ENCODE measurements around the gene FBRSL1.

DNA sequence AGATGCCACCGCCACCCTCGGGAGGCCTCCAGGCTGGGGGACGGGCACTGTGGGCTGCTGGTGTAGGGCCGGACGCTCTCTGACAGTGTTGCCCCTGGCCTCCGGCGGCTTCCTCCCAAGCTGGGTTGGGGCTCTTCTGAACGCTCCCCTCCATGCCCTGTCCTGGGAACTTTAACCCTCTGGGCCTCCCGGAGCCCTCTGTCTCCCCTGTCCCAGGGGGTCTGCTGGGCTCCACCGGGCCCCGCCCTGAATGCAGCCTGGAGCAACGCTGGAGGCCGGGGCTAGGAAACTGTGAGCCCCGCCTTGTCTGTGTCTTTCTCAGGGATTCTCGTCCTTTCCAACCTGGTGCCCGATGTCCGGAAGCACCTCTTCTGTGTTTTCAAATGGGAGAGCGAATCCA, 45.7 kb upstream of the FBRSL1 start:
- TF ChIP-seq, protein P1, sequence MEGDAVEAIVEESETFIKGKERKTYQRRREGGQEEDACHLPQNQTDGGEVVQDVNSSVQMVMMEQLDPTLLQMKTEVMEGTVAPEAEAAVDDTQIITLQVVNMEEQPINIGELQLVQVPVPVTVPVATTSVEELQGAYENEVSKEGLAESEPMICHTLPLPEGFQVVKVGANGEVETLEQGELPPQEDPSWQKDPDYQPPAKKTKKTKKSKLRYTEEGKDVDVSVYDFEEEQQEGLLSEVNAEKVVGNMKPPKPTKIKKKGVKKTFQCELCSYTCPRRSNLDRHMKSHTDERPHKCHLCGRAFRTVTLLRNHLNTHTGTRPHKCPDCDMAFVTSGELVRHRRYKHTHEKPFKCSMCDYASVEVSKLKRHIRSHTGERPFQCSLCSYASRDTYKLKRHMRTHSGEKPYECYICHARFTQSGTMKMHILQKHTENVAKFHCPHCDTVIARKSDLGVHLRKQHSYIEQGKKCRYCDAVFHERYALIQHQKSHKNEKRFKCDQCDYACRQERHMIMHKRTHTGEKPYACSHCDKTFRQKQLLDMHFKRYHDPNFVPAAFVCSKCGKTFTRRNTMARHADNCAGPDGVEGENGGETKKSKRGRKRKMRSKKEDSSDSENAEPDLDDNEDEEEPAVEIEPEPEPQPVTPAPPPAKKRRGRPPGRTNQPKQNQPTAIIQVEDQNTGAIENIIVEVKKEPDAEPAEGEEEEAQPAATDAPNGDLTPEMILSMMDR (IDR thresholded peaks at IDR 0.05; ENCODE audit: low read depth, low read length, missing input control) = no peak
- TF ChIP-seq, protein P2, sequence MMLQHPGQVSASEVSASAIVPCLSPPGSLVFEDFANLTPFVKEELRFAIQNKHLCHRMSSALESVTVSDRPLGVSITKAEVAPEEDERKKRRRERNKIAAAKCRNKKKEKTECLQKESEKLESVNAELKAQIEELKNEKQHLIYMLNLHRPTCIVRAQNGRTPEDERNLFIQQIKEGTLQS (IDR thresholded peaks at IDR 0.05) = no peak
- TF ChIP-seq GABPA (IDR thresholded peaks at IDR 0.05 in 1 of 2, conservative IDR thresholded peaks at IDR 0.05 in 1 of 2) = no peak

All from liver (tissue), 3 donors.